Mesenchymal stem cell (in vitro differentiated cells and primary cell): Measurements from ENCODE around the gene SSH2.
A peak's percentile ranks its signal among the peaks of the same experiment; 100 is the strongest.

Experiments used
- DNase-seq: peaks from one replicate; pipeline ENCODE4 v3.0.0-alpha.2; 2013
- H2AFZ ChIP-seq: one replicate; pipeline ENCODE4 v1.6.1; 2013; ENCODE audit warnings: low read depth, mild to moderate bottlenecking, control low read depth, inconsistent platforms, low read length, moderate library complexity
- H2AK5ac ChIP-seq: 2 replicates; pipeline ENCODE4 v1.6.1; 2013; ENCODE audit warnings: low read length, moderate library complexity, mild to moderate bottlenecking, inconsistent platforms; ENCODE audit not compliant: severe bottlenecking
- H2BK120ac ChIP-seq: one replicate; pipeline ENCODE4 v1.6.1; 2013; ENCODE audit warnings: low read depth, mild to moderate bottlenecking, inconsistent platforms, low read length, moderate library complexity
- H2BK12ac ChIP-seq, 2 experiments: one replicate each; pipeline ENCODE4 v1.6.1; 2013; ENCODE audit warnings: inconsistent platforms in 2 of 2, low read length in 2 of 2, mild to moderate bottlenecking in 2 of 2, moderate library complexity in 2 of 2, control low read depth in 1 of 2
- H2BK15ac ChIP-seq: one replicate; pipeline ENCODE4 v1.6.1; 2013; ENCODE audit warnings: mild to moderate bottlenecking, low read depth, inconsistent platforms; ENCODE audit not compliant: poor library complexity, severe bottlenecking
- H2BK5ac ChIP-seq: 2 replicates; pipeline ENCODE4 v1.6.1; 2013; ENCODE audit warnings: low read depth, mild to moderate bottlenecking, low read length, control low read depth, inconsistent platforms; ENCODE audit not compliant: poor library complexity, severe bottlenecking
- H3K14ac ChIP-seq, 2 experiments: one replicate each; pipeline ENCODE4 v1.6.1; 2013; ENCODE audit warnings: inconsistent platforms in 2 of 2, low read length in 2 of 2, control low read depth in 1 of 2, mild to moderate bottlenecking in 1 of 2, moderate library complexity in 1 of 2
- H3K18ac ChIP-seq, 2 experiments: one replicate each; pipeline ENCODE4 v1.6.1; 2013; ENCODE audit warnings: inconsistent platforms in 2 of 2, low read length in 2 of 2, control low read depth in 1 of 2, low read depth in 1 of 2, mild to moderate bottlenecking in 1 of 2
- H3K23ac ChIP-seq, 2 experiments: one replicate each; pipeline ENCODE4 v1.6.1; 2013; ENCODE audit warnings: inconsistent platforms in 2 of 2, low read length in 2 of 2, mild to moderate bottlenecking in 2 of 2, moderate library complexity in 2 of 2, control low read depth in 1 of 2
- H3K27ac ChIP-seq: 2 replicates; pipeline ENCODE4 v1.5.1; 2013; ENCODE audit warnings: mild to moderate bottlenecking, moderate library complexity, low read length, control low read depth, inconsistent platforms; ENCODE audit not compliant: poor library complexity, severe bottlenecking
- H3K27me3 ChIP-seq, 2 experiments: 2 replicates each; pipeline versions ENCODE4 v1.6.1 to v1.7.0; 2013; ENCODE audit warnings: low read length in 2 of 2, mild to moderate bottlenecking in 2 of 2, moderate library complexity in 2 of 2, control low read depth in 1 of 2, inconsistent platforms in 1 of 2; ENCODE audit not compliant: control insufficient read depth in 1 of 2, insufficient read depth in 1 of 2
- H3K36me3 ChIP-seq, 2 experiments: 2 replicates each; pipeline versions ENCODE4 v1.6.1 to v1.7.0; 2013; ENCODE audit warnings: low read length in 2 of 2, control low read depth in 1 of 2, inconsistent platforms in 1 of 2, low read depth in 1 of 2, mild to moderate bottlenecking in 1 of 2; ENCODE audit not compliant: insufficient read depth in 2 of 2, control insufficient read depth in 1 of 2
- H3K4ac ChIP-seq, 2 experiments: one replicate each; pipeline ENCODE4 v1.6.1; 2013; ENCODE audit warnings: inconsistent platforms in 2 of 2, low read length in 2 of 2, mild to moderate bottlenecking in 2 of 2, moderate library complexity in 2 of 2, control low read depth in 1 of 2, low read depth in 1 of 2
- H3K4me1 ChIP-seq: 2 replicates; pipeline ENCODE4 v1.6.1; 2013; ENCODE audit warnings: low read depth, low read length, control low read depth; ENCODE audit not compliant: control insufficient read depth, insufficient read depth
- H3K4me2 ChIP-seq: 2 replicates; pipeline ENCODE4 v1.6.1; 2013; ENCODE audit warnings: low read length, mild to moderate bottlenecking, inconsistent platforms; ENCODE audit not compliant: poor library complexity, severe bottlenecking
- H3K4me3 ChIP-seq, 2 experiments: 2 replicates each; pipeline versions ENCODE4 v1.5.1 to v1.7.0; 2013; ENCODE audit warnings: low read length in 2 of 2, mild to moderate bottlenecking in 2 of 2, control low read depth in 1 of 2, low read depth in 1 of 2; ENCODE audit not compliant: insufficient read depth in 1 of 2
- H3K79me1 ChIP-seq: replicated peaks from 2 replicates; pipeline ENCODE4 v1.6.1; 2013; ENCODE audit warnings: mild to moderate bottlenecking, control low read depth, low read length, inconsistent platforms; ENCODE audit not compliant: poor library complexity, severe bottlenecking
- H3K9ac ChIP-seq: 2 replicates; pipeline ENCODE4 v1.7.0; 2013; ENCODE audit warnings: mild to moderate bottlenecking, low read length, moderate library complexity
- H3K9me3 ChIP-seq: 2 replicates; pipeline ENCODE4 v1.7.0; 2013; ENCODE audit warnings: mild to moderate bottlenecking, low read length; ENCODE audit not compliant: control insufficient read depth
- H4K8ac ChIP-seq: one replicate; pipeline ENCODE4 v1.6.1; 2013; ENCODE audit warnings: inconsistent platforms, mild to moderate bottlenecking, low read length, moderate library complexity
- H4K91ac ChIP-seq: one replicate; pipeline ENCODE4 v1.6.1; 2013; ENCODE audit warnings: mild to moderate bottlenecking, low read length, inconsistent platforms
- WGBS: methylation state at CpG from one replicate; pipeline ENCODE4 v1.1.7; 2013; ENCODE audit warnings: mixed read lengths; 5-methylcytosine and 5-hydroxymethylcytosine counted together

The SSH2 gene

GRCh38 chr17:29612094-29612403, 318.0 kb downstream of the SSH2 start:
- Histone ChIP-seq H3K4me3 (no peak overlapping the region), H3K9ac (no peak overlapping the region), H3K27ac (no peak overlapping the region), H2BK120ac (no peak overlapping the region), H2AFZ (no peak overlapping the region), H3K79me1 (peaks cover 4% of the 10 kb centered on the region), H4K91ac (no peak overlapping the region), H2BK5ac (no peak overlapping the region), H4K8ac (no peak overlapping the region), H3K4ac (no peak overlapping the region), H3K4me1 (peaks cover 39% of the 10 kb centered on the region), H3K27me3 (peaks cover 6 to 9% of the 10 kb centered on the region in 2 experiments), H3K14ac (no peak overlapping the region), H3K9me3 (no peaks in the 10 kb centered on the region), H2BK12ac (no peak overlapping the region), H2BK15ac (no peak overlapping the region), H3K18ac (no peak overlapping the region), H2AK5ac (no peak overlapping the region), H3K23ac (no peak overlapping the region), H3K36me3 (peaks cover 0 to 32% of the 10 kb centered on the region in 2 experiments), H3K4me2 (no peak overlapping the region)
- DNase-seq: no peak
- WGBS: 100% methylated on average over 6 of the region's 12 CpGs

GRCh38 chr17:29611351-29612093, 318.5 kb downstream of the SSH2 start:
- Histone ChIP-seq H3K27me3 (peaks cover 5% of the 10 kb centered on the region in 2 experiments), H3K14ac (no peak overlapping the region), H4K8ac (no peak overlapping the region), H2BK12ac (no peak overlapping the region), H3K36me3 (peaks cover 0 to 32% of the 10 kb centered on the region in 2 experiments), H3K4me3 (no peak overlapping the region), H2BK120ac (no peak overlapping the region), H2AK5ac (no peak overlapping the region), H3K9me3 (no peaks in the 10 kb centered on the region), H3K4me1 (peaks cover 34% of the 10 kb centered on the region), H3K23ac (no peak overlapping the region), H2BK5ac (no peak overlapping the region), H3K18ac (no peak overlapping the region), H2AFZ (no peak overlapping the region), H4K91ac (no peak overlapping the region), H2BK15ac (no peak overlapping the region), H3K79me1 (peaks cover 4% of the 10 kb centered on the region), H3K27ac (no peak overlapping the region), H3K4ac (no peak overlapping the region), H3K4me2 (no peak overlapping the region), H3K9ac (no peak overlapping the region)
- 95% methylated on average over 11 of the region's 11 CpGs for WGBS
- no peak for DNase-seq

GRCh38 chr17:29610395-29610794, 319.6 kb downstream of the SSH2 start:
- Histone ChIP-seq H3K4me2 (no peak overlapping the region), H2AFZ (no peak overlapping the region), H3K9ac (no peak overlapping the region), H3K23ac (no peak overlapping the region), H2BK15ac (no peak overlapping the region), H4K91ac (no peak overlapping the region), H3K4me3 (no peak overlapping the region), H2AK5ac (no peak overlapping the region), H3K27me3 (no peaks in the 10 kb centered on the region), H3K4ac (no peak overlapping the region), H3K14ac (no peak overlapping the region), H2BK5ac (no peak overlapping the region), H3K27ac (no peak overlapping the region), H2BK120ac (no peak overlapping the region), H3K9me3 (no peaks in the 10 kb centered on the region), H3K18ac (no peak overlapping the region), H4K8ac (no peak overlapping the region), H3K36me3 (peaks cover 0 to 32% of the 10 kb centered on the region in 2 experiments), H2BK12ac (no peak overlapping the region), H3K79me1 (peaks cover 4% of the 10 kb centered on the region), H3K4me1 (peaks cover 26% of the 10 kb centered on the region)
- WGBS: 93% methylated on average over 3 of the region's 3 CpGs
- no peak for DNase-seq

DNA sequence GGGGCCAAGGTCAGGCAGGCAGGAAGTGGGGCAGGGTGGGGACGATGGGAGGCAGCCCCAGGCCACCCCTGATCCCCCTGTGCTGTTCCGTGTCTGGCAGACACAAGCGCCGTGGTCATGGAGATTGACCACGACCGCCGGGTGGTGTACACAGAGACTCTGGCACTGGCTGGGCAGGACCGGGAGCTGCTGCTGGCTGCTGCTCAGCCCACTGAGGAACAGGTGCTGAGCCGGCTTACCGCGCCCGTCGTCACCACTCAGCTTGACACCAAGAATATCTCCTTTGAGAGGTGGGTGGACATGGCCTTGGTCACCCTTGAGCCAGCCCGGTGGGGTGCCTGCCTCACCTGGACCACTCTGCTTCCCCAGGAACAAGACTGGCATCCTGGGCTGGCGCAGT, 321.0 kb downstream of the SSH2 start:
- Histone ChIP-seq H3K9ac (no peak overlapping the region), H2BK15ac (no peak overlapping the region), H3K14ac (no peak overlapping the region), H3K23ac (no peak overlapping the region), H2BK12ac (no peak overlapping the region), H3K4me1 (peaks cover 17% of the 10 kb centered on the region), H2BK120ac (no peak overlapping the region), H4K91ac (no peak overlapping the region), H3K18ac (no peak overlapping the region), H3K79me1 (peaks cover 5% of the 10 kb centered on the region), H3K4me3 (no peak overlapping the region), H3K4ac (peak overlapping the region in 1 of 2 experiments; percentile 24), H3K36me3 (peaks cover 0 to 32% of the 10 kb centered on the region in 2 experiments), H3K27ac (no peak overlapping the region), H3K4me2 (no peak overlapping the region), H3K27me3 (no peaks in the 10 kb centered on the region), H2AFZ (no peak overlapping the region), H2AK5ac (no peak overlapping the region), H4K8ac (no peak overlapping the region), H2BK5ac (no peak overlapping the region), H3K9me3 (no peaks in the 10 kb centered on the region)
- DNase-seq: no peak
- WGBS: 92% methylated on average over 15 of the region's 15 CpGs
